GM21786 (cell line): ENCODE results near the gene JPH4.

Experiments
- ATAC-seq: cut with Tn5 transposase; IDR thresholded peaks from one replicate; pipeline ENCODE4 v1.9.1; 2021; ENCODE audit not compliant: unreplicated experiment

Gene JPH4

DNA sequence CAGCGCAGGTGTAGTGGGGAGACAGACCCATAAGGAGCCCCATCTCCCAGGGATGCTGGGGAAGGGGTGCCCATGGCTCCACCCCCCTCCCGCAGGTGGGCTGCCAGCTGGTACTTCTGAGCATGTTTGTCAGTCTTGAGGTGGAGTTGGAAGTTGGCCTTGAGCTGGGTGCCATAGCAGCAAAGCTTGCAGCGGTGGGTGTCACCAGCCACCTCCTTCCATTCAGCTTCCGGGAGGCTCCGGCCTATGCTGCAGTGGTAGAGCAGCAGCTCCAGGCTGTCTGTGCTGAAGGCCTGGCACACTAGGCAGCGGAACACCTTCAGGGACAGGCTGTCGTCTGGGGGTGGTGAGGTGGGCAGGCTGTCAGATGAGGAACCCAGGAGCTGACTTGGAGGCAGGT lies 45.9 kb downstream of the JPH4 start:
- no peak for ATAC-seq

DNA sequence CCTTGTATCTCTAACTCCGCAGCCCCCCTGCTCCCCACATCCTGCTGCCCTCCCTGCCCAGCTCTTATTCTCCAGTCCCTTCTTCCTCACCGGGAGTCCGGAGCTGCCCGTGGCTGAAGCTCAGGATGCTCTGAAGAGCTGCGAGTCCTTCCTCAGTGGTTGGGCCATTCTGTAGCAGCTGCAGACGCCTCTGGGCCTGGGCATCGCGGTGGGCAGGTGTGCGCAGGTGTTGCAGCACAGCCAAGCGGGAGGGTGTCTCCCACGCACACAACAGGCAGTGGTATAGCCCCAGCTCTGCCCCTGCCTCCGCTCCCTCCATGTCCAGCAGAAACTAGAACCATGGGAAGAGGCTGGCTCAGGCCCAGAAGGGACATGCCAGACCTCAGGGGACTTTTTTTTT lies 47.2 kb downstream of the JPH4 start:
- ATAC-seq, result no peak

DNA sequence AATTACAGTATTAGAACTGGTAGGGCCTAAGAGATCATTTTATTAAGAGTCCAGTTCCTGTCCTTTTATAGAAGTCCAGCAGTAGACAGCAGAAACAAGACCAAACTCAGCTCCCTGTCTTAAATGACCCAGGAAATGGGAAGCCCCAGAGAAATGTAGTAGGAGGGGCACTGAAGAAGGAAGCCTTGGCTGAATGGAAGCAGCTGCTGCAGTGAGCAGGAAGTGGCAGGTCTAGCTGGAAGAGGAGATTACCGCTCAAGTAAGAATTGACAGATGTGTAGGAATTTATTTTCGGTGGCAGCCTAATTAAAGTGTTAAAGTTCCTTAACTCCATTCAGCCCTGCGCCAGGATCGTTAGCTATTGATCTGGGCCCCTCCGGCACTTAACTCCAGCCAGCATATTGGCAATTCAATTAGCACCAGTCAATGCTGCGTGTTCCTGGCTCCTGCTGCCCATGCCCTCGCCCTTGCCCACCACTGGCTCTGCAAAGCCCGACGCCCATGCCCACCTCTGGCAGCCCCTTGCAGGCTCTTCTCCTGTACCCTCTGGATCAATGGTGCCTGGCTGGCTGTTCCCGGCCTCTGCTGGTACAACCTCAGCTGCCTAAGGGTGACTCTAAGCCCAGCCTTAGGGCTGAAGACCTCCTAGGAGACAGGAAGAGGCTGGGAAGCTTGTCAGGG lies 48.1 kb downstream of the JPH4 start:
- no peak for ATAC-seq

DNA sequence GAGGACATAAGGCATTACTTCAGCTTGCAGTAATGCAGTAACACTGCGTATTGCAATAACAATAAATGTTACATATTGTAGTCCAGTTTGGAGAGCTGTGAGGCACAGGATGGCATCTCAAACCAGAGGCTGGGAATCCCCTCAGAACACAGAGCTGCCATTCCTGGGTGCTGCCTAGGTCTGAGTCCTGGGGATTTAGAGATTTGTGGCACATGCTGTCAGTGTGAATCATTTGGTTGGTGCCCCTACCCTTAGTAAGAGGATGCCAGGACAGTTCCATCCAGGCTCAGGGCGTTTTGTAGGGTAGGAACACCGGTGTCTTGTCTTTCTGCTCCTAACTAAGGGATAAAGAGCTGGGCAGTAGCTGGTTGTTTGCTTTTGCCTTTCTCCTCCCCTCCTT lies 49.6 kb downstream of the JPH4 start:
- no peak for ATAC-seq

DNA sequence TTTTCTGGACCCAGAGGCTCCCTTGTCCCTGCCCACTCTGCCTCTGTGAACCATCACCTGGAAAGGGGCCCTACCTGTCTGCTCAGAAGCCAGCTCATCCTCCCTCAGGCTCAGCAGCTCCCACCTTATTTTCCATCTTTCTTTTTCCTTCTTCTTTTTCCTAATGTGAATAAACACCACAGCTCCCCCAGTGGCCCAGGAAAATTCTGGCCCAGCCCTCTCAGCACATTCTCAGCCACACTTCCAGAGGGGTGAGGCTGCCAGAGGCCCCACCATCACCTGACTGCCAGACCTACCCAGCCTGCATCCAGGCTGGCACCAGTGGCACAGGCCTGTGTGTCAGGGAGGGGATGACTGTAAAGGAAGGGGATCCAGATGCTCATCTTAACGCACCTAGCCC lies 50.0 kb downstream of the JPH4 start:
- no peak for ATAC-seq

DNA sequence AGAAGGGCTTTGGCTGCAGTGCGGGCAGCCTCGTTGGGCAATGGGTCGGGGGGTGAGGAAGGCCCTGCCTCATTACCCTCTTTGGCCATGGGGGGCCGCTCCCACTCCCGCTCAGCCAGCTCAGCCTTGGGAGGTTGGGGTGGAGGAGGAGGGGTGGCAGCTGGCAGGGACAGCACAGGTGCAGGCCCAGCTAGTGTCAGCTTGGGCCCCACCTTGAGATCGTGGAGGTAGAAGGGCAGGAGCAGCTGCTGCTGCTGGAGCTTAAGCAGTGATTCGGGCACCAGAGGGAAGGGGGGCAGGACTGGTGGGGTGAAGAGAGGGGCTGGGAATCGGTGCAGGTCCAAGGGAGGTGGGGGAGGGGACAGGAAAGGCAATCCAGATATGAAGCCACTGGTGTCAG lies 53.0 kb downstream of the JPH4 start:
- no peak for ATAC-seq

DNA sequence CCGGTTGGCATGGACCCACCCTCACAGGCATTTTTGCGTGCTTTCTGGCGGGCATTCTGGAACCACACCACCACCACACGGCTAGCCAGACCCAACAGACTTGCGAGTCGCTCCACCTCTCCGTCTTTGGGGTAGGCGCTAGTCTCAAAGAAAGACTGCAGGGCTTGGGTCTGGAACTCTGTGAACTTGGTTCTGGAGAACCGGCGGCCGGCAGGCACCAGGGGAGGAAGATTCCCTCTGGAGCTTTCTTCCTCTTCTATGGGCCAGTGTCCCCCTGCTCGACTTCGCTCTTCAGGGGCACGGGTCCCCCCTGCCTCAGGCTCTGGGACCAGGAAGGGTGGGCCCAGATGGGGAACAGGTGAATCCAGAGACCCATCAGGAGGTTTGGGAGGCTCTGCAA lies 53.6 kb downstream of the JPH4 start:
- no peak for ATAC-seq

DNA sequence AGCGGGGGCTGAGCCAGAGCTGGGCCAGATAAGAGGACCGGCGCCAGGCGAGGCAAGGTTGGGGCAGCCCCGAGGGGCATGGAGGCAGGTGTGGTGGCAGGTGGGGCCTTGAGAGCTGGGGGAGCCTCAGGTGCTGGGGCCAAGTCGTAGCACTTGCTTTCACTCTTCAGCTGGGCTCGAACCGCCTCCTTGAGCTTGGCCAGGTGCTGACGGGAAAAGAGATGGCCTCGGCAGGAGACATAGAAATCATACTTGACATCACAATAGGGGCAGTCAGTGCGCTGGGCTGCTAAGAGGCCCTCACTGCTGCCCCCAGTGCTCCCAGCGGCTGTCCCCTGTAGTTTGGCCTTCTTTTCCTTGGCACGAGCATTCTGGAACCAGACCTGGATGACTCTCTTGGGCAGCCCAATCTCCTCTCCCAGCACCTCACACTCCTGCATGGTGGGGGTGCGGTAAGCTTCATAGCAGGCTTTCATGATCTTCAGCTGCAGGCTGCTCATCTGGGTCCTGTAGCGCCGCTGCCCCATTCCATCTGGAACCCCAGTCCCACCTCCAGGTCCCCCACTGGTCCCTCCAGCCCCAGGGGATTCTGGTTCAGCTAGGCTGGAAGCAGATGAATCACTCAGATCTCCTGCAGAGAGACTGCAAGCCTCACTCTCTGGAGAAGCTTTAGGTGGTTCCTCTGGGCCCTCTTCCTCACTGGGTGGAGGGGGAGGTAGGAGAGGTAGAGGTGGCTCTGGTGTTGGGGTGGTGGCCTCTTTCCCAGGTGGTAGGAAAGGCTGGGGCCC lies 55.2 kb downstream of the JPH4 start:
- no peak for ATAC-seq

DNA sequence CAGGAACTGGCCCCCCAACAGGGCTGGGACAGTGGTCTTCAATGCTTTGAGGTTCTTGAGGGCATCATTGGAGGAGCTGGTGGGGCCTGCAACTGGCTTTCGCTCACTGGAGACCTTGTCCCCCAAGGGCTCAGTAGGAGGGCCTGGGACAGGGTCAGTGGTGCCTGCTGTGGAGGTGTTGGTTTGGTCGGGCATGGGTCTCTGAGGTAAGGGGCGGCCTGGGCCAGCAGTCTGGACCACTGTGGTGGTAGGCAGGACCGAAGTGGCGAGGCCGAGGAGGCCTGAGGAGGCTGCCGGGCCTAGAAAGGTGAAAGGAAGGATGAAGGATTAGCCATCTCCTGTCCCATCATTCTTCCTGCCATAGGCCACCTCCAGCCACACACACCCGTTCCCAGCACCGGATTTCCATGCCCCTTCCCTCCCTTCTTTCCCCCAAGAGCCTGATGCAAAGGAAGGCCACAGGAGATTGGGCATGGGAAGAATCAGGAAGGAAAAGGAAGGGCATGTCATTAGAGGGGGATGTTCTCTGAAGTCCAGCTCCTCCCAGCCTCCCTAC lies 55.9 kb downstream of the JPH4 start:
- no peak for ATAC-seq

DNA sequence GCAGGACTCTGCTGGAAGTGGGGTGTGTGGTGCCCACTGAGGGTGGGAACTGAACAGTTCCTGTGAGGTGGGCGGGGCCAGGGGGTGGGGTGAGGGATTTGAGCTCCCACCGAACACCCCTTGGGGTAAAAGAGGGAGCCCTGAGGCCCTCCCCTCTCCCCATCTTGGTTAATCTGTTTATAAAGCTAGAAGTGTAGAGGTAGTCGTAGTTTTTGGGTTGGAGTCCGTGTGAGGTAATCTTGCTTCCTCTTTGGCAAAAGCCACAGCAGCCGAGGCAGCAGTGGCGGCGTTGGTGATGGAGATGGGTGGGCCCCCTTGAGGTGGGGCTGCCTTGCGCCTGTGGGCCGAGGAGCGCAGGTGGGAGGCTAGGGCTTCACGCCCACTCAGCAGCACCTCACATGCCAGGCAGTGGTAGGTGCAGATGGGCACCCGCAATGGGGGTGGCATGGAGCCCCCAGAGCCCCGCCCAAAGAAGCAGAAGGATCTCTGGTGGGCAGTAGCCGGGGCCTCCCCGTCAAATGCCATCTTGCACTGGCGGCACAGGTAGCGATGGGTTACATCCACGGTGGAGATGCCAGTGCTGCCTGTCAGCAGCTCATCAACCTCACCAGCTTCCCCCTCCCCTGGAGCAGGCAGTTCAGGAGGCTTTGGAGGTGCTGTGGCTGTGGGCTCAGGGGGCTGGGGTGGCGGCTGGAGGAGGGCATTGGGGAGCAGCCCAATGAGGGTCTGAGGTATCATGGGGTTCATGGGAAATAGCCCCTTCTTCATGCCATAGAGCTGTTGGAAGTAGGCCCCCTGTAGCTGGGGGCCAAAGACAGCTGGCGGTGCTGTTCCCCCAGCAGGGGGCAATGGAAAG lies 56.6 kb downstream of the JPH4 start:
- no peak for ATAC-seq

DNA sequence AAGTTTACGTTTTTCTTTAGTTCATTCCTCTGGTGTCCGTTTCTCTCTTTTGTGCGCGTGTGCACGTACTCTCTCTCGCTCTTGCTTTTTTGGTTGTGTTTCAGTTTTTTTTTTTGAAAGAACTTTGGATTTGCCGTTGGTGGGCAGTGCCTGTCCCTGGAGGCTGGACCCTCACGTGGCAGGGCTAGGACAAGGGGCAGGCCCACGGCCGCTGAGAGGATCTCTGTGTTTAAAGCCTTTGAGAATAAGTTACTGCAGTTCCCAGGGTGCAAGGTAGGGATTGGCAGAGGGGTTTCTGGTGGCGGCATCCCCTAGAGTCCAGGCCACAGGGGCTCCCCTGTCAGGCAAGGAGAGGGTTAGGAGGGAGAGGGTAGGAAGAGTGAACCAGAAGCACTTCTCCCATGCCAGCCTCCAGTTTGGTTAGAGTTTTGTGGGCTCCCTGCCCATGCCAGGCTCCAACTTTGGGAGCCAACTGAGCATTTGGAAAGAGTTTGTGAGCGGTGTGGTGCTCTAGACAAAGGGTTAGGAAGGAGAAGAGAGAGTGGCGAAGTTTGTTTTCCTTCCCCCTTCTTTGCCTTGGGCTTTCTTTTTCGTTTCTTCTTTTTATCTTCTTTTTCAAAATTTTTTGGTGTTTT lies 57.6 kb downstream of the JPH4 start:
- no peak for ATAC-seq

DNA sequence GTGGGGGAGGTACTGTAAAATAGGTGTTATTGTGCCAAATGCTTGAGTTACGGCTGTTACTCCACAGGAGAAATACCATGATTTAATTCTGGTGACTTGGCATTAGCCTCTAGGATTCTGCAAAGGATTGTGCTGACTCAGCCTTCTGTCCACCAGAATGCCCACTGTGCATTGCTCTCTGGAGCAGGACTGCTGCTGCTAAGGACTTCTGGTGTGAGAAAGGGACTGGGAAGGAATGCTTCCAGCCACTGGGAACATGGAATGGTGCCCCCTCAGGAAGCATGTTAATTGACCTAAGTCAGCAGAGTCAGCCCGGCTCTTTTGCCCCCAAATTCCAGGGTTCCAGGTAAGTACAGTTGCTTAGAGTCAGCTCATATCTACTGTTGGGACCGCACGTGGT lies 59.9 kb downstream of the JPH4 start:
- no peak for ATAC-seq
